GM19043 (cell line): Measurements from ENCODE around the gene NPR3.

Source experiments
- ATAC-seq: cut with Tn5 transposase; IDR thresholded peaks from one replicate; pipeline ENCODE4 v1.9.1; 2021; ENCODE audit warnings: low read depth; ENCODE audit not compliant: unreplicated experiment

NPR3 gene, protein sequence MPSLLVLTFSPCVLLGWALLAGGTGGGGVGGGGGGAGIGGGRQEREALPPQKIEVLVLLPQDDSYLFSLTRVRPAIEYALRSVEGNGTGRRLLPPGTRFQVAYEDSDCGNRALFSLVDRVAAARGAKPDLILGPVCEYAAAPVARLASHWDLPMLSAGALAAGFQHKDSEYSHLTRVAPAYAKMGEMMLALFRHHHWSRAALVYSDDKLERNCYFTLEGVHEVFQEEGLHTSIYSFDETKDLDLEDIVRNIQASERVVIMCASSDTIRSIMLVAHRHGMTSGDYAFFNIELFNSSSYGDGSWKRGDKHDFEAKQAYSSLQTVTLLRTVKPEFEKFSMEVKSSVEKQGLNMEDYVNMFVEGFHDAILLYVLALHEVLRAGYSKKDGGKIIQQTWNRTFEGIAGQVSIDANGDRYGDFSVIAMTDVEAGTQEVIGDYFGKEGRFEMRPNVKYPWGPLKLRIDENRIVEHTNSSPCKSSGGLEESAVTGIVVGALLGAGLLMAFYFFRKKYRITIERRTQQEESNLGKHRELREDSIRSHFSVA

GRCh38 chr5:32710550-32711361, at the start of gene NPR3:
NPR3 (plus strand) TSS chr5:32711321; CDS start chr5:32711777, 456 bp downstream.
- ATAC-seq, result no peak

DNA sequence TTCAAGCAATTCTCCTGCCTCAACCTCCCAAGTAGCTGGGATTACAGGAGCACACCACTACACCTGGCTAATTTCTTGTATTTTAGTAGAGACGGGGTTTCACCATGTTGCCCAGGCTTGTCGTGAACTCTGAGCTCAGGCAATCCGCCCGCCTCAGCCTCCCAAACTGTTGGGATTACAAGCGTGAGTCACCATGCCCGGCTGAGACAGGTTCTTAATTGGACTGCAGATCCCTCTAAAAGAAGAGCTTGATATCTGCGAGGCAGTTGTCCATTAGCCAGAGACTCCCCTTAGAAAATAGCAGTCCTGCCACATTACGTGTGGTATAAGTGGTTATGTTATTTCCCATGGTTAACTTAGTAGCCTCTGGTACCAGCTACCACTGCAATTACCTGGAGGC, 46.6 kb upstream of the NPR3 start:
- no peak for ATAC-seq

DNA sequence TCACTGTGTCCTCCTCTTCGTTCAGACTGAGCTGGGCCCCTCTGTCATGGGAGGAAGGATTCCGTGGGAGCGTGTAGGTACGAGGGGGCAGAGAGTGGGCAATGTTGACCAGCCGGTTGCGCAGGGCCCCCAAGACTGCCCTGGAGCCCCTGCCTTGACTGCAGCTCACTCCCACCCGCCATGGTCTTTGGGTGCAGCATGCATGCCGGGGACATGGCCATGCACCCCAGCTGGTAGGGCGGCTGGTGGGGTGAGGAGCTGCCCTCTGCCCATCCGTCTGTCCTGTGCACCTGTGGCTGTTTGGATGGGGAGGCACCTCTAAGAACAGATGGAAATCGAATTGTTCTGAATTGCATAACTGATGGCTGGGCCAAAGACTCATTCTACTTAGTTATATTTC, 42.6 kb upstream of the NPR3 start:
- ATAC-seq, result no peak

- no peak for ATAC-seq
These were observed 37.8 kb upstream of the NPR3 start for GRCh38 chr5:32673272-32673671.

GRCh38 chr5:32677023-32677422, 34.1 kb upstream of the NPR3 start:
- ATAC-seq, result no peak

DNA sequence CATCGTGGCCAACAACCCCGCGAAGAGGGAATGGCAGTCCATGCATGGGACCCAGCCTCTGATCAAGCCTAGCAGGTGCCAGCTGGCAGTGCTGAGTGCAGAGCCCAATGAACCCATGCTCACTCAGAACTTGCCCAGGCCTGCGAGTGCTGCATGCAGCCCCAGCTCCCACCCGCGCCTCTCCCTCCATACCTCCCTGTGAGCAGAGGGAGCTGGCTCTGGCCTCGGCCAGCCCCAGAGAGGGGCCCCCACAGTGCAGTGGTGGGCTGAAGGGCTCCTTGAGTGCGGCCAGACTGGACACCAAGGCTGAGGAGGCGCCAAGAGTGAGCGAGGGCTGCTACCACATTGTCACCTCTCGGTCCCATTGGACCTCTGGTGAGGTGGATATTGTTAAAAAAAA, 32.6 kb upstream of the NPR3 start:
- no peak for ATAC-seq

- ATAC-seq, result no peak
These were observed 31.9 kb upstream of the NPR3 start for GRCh38 chr5:32679218-32679617.

- no peak for ATAC-seq
These were observed 30.9 kb upstream of the NPR3 start for GRCh38 chr5:32680183-32680582.

DNA sequence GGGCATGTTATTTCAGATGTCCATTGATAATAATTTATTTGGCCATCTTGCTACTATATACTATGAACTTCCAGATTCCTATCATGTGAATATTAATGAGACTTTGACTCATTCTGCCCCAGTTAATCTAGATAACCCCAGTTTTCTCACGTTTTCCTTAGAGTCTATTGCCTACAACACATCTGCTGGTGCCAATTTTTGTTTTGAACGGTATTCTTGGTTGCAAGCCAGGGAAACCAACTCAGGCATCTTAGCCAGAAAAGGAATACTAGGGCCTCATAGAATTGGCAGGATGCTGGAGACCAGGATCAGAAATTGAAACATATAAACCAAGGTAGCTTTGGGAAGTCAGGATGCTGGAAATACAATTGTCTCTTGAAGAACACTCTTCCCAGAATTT, 28.0 kb upstream of the NPR3 start:
- no peak for ATAC-seq

- no peak for ATAC-seq
These were observed 26.9 kb upstream of the NPR3 start for GRCh38 chr5:32684260-32684659.

- ATAC-seq, result no peak
These were observed 24.2 kb upstream of the NPR3 start for GRCh38 chr5:32686799-32687498.

- ATAC-seq, result no peak
These were observed 23.7 kb upstream of the NPR3 start for GRCh38 chr5:32687499-32687831.

- no peak for ATAC-seq
These were observed 21.0 kb upstream of the NPR3 start for GRCh38 chr5:32690153-32690552.

- no peak for ATAC-seq
These were observed 20.5 kb upstream of the NPR3 start for GRCh38 chr5:32690666-32691065.

DNA sequence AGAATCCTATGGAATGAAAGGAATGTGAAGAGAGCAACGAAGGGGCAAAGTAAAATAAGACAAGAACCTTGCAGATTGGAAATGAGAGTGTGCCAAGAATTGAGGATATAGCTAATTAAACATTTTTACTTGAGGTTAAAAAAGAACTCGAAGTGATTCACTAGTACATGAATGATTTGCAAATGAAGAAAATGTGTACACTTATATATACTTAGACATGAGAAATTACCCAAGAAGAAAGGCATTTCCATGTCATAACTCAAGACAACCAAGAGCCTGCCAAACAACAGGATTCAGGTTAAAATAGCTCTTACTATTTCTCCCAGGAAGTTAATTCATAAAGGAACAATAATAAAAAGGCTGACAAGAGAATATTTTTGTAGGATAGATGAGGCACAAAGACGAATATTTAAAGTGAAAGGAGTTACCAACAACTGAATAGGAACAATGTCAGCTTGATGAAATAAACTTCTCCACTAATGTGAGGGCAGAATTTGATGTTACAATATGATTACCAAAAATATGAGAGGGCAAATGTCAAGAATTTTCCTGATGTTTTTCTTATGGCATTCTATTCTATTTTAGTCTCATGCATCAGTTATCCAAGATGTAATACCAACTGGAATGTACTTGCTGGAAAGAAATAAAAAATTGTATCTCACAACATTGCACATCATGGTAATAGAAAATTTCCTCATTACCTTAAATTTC, 18.9 kb upstream of the NPR3 start:
- ATAC-seq, result no peak

GRCh38 chr5:32703957-32704356, 7.2 kb upstream of the NPR3 start:
- ATAC-seq, result no peak

DNA sequence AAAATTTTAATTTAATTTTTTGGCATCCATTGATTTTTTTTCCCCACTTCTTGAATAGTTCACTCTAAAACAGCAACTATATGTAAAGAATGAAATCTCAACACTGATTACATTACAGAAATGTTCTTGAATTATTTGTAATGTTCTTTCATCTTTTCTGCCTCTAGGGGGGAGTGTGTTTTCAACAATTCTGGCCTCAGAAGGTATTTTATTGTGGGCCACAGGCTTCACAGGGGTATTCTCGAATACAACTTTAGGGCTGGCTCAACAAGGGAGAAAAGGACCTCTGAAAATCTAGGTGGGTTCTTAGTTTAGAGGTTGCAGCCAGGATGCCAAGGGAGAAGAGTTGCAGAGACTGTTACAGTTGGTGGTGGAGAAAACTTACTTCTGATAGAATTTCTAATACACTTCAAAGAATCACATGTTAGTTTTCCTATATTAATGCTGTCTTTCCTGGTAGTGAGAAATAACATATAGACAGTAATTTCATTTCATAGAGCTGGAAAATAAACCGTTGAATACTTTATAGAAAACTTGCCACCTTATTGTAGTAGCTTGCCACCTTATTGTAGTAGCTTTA, 3.6 kb upstream of the NPR3 start:
- ATAC-seq, result no peak

- ATAC-seq, result no peak
These were observed 2.2 kb upstream of the NPR3 start for GRCh38 chr5:32708949-32709348.

GRCh38 chr5:32709750-32710549, 1.2 kb upstream of the NPR3 start:
- ATAC-seq, result no peak

DNA sequence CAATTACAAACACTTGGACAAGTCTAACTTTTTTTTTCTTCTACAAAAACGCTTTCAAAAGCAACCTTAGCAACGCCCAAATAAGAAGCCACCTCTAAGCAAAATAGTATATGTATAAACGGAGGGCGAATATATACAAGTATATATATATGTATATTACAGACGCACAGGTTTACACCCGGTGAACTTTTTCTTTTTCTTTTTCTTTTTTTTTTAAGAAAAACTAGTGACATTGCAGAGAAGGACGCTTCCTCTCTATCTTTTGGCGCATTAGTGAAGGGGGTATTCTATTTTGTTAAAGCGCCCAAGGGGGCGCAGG, 200 bp downstream of the NPR3 start:
- ATAC-seq, result no peak
